Hepatic stellate cell (primary cell): ENCODE results near the gene SRSF3.
"Not testable (repeated sequence)": the region's sequence is repeated elsewhere in the genome, so short reads cannot be mapped to it uniquely, and the experiment has no call there.

Source experiments
- DNase-seq: peaks from one replicate; pipeline ENCODE4 v3.0.0; 2011; ENCODE audit warnings: low spot score

SRSF3 gene

DNA sequence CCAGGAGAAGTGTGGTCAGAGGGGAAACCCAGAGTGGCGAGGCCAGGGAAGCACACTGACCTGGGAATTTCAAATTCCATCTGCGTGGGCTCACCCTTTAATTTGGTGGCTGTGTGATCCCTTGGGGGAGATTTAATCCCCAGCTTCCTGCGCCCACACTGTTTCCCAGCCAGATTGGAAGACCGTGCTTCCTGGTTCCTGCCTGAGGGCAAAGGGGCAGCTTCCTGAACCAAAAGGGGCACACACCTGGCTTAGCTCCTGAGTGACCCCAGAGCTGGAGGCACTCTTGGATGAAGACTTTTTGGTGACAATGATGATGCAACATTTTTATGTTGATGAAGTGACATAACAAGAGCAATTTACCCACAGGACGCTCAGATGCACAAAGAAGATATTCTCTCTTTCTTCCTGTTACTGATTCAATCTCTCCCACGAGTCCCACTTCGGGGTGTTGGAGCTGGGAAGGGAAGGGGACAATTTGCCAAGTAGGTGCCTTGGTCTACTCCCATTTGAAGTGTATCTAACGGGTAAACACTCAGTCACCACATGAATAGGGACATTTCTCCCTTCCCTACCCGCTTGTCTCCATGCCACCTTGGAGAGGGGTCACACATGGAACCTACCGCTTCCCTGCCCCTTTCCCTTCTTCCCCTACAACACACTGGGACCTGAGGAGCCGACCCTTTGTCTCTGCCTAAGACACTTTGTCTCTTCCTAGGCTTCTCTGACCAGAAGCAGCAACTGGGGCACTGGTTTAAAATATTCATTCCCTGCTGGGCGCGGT is 55.7 kb downstream of the SRSF3 start:
- DNase-seq, result no peak

DNA sequence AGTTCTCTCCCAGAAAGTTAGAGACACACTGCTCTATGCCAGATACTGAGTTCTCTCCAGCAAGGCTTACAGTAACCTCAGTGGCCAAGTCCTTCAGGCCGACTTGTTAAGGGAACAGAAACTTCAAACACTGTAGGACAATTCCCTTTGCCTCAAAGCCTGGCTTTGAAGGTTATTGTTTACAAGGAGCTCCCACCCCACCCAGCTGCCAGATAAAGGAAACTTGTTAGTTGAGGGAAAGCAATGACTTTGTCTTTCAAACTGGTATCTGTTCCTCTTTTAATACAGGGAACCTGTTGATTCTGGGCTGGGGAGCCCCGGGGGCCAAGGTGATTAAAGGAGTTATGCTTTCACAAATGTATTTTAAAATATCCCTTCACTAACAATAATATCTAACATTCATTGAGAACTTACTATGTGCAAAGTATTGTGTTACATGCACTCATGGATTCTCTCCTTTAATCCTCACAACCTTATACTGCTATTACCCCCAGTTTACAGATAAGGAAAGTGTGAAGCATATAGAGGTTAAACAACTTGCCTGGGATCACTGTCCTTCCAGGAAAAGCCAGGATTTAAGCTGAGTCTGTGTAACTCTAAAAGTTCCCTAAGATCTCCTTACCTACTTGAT is 56.8 kb downstream of the SRSF3 start:
- DNase-seq, result no peak

DNA sequence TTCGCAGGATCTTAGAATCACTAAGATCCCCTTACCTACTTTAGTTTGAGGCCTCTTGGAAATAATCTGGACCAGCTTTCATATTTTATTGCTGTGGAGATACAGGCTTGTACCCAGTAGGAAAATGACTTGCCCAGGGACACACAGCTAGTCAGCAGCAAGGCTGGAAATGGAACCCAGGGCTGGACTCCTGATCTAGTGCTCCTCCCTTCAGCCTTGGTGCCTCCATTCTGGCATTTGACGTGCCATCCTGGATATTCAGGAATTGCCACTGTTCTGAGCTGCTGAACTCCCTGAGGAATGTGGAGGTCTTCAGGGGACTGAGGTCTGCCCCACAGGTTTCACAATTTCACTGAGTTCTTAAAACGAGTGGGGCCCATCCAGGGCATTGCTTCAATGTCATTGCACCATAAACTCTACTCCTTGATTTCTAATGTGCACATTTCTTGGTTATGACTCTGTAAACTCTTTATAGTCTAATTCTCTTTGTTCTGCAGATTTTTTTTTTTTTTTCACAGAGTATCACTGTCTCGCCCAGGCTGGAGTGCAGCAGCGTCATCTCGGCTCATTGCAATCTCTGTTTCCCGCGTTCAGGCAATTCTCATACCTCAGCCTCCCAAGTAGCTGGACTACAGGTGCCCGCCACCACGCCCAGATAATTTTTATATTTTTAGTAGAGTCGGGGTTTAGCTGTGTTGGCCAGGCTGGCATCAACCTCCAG is 57.7 kb downstream of the SRSF3 start:
- no peak for DNase-seq

DNA sequence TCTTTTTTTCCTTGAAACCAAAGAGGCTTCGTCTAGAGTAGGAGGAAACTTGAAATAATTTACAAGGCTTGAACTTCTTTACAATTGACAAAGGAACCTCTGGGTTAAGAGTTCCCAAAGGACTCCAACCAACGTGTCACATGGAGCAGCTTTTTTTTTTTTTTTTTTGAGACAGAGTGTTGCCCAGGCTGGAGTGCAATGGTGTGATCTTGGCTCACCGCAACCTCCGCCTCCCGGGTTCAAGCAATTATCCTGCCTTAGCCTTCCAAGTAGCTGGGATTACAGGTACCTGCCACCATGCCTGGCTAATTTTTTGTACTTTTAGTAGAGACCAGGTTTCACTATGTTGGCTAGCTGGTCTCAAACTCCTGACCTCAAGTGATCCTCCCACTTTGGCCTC is 60.3 kb downstream of the SRSF3 start:
- not testable (repeated sequence) for DNase-seq
